ENCODE data around the gene ICAM5. TPM values are rescaled to one million over a fixed set of nuclear protein-coding genes. Genes with fewer than 3 reads are reported as not detected.

ICAM5 gene
- total RNA-seq, 1 donor from 2014 or later = 3.8 TPM

- H3K4me3 Mint-ChIP-seq = peak overlapping the region; percentile 70
- peak overlapping the region; percentile 94 for H3K27ac Mint-ChIP-seq
- intact Hi-C loops (cut with micrococcal nuclease) = loop anchor here (1.0 kb wide), 1 partner anchor 130 kb away; no protein-coding TSS in a partner anchor
- H3K9me3 Mint-ChIP-seq = no peaks in the 10 kb centered on the region
- peaks cover 28% of the 10 kb centered on the region for H3K4me1 Mint-ChIP-seq
- DNase-seq = peak; percentile 97
- H3K27me3 Mint-ChIP-seq = no peaks in the 10 kb centered on the region
- H3K36me3 Mint-ChIP-seq (ENCODE audit: low read depth) = peaks cover 47% of the 10 kb centered on the region
Observed at GRCh38 chr19:10259162-10259905, 30.4 kb upstream of the ICAM5 start.

- Mint-ChIP-seq H3K27ac (peak overlapping the region; percentile 94), H3K36me3 (ENCODE audit: low read depth) (peaks cover 39% of the 10 kb centered on the region), H3K4me1 (peaks cover 24% of the 10 kb centered on the region), H3K27me3 (no peaks in the 10 kb centered on the region), H3K4me3 (peak overlapping the region; percentile 70), H3K9me3 (no peaks in the 10 kb centered on the region)
- intact Hi-C loops (cut with micrococcal nuclease) = loop anchor here (1.0 to 2.0 kb wide), 2 partner anchors 11 to 121 kb away; partner anchors contain the start of genes ICAM1 and TYK2
- DNase-seq = peak; percentile 85
Observed at GRCh38 chr19:10260141-10260584, 29.6 kb upstream of the ICAM5 start.

GRCh38 chr19:10262771-10263170 is 27.0 kb upstream of the ICAM5 start:
- Mint-ChIP-seq H3K4me1 (peaks cover 24% of the 10 kb centered on the region), H3K27ac (no peak overlapping the region), H3K36me3 (ENCODE audit: low read depth) (peaks cover 20% of the 10 kb centered on the region), H3K4me3 (no peak overlapping the region), H3K9me3 (no peaks in the 10 kb centered on the region), H3K27me3 (no peaks in the 10 kb centered on the region)
- DNase-seq = no peak
- intact Hi-C loops (cut with micrococcal nuclease) = no loop called here

GRCh38 chr19:10266706-10267105 is 23.0 kb upstream of the ICAM5 start:
- intact Hi-C loops (cut with micrococcal nuclease) = no loop called here
- Mint-ChIP-seq H3K27me3 (no peaks in the 10 kb centered on the region), H3K36me3 (ENCODE audit: low read depth) (peaks cover 6% of the 10 kb centered on the region), H3K4me1 (peaks cover 12% of the 10 kb centered on the region), H3K4me3 (no peak overlapping the region), H3K9me3 (no peaks in the 10 kb centered on the region), H3K27ac (peak overlapping the region; percentile 26)
- no peak for DNase-seq

- peaks cover 18% of the 10 kb centered on the region for H3K36me3 Mint-ChIP-seq (ENCODE audit: low read depth)
- no peak overlapping the region for H3K27ac Mint-ChIP-seq
- H3K27me3 Mint-ChIP-seq = no peaks in the 10 kb centered on the region
- intact Hi-C loops (cut with micrococcal nuclease) = no loop called here
- DNase-seq = no peak
- no peak overlapping the region for H3K4me3 Mint-ChIP-seq
- no peaks in the 10 kb centered on the region for H3K9me3 Mint-ChIP-seq
- peaks cover 20% of the 10 kb centered on the region for H3K4me1 Mint-ChIP-seq
Observed at GRCh38 chr19:10268071-10268470, 21.7 kb upstream of the ICAM5 start.

GRCh38 chr19:10269333-10270179 is 20.2 kb upstream of the ICAM5 start:
- H3K27me3 Mint-ChIP-seq = no peaks in the 10 kb centered on the region
- H3K4me3 Mint-ChIP-seq = peak overlapping the region; percentile 96
- no peaks in the 10 kb centered on the region for H3K9me3 Mint-ChIP-seq
- H3K4me1 Mint-ChIP-seq = peaks cover 28% of the 10 kb centered on the region
- H3K36me3 Mint-ChIP-seq (ENCODE audit: low read depth) = peaks cover 24% of the 10 kb centered on the region
- peak overlapping the region; percentile 96 for H3K27ac Mint-ChIP-seq
- peak; percentile 97 for DNase-seq
- intact Hi-C loops (cut with micrococcal nuclease) = loop anchor here (1.0 to 5.0 kb wide), 7 partner anchors 17 to 298 kb away; partner anchors contain the start of genes CDKN2D, FDX2, ICAM4 and KRI1

- peak; percentile 95 for DNase-seq
- Mint-ChIP-seq H3K9me3 (no peaks in the 10 kb centered on the region), H3K36me3 (ENCODE audit: low read depth) (peaks cover 30% of the 10 kb centered on the region), H3K4me1 (peaks cover 33% of the 10 kb centered on the region), H3K27ac (peak overlapping the region; percentile 96), H3K27me3 (no peaks in the 10 kb centered on the region), H3K4me3 (peak overlapping the region; percentile 96)
- intact Hi-C loops (cut with micrococcal nuclease) = loop anchor here (1.0 to 5.0 kb wide), 6 partner anchors 16 to 297 kb away; partner anchors contain the start of genes CDKN2D, FDX2, ICAM4 and KRI1
Observed at GRCh38 chr19:10270180-10270615, 19.6 kb upstream of the ICAM5 start.

- intact Hi-C loops (cut with micrococcal nuclease) = loop anchor here (1.0 to 5.0 kb wide), 7 partner anchors 11 to 296 kb away; partner anchors contain the start of genes CDKN2D, FDX2, ICAM4 and KRI1
- peaks cover 33% of the 10 kb centered on the region for H3K4me1 Mint-ChIP-seq
- H3K4me3 Mint-ChIP-seq = peak within 1 kb of the TSS; percentile 96
- H3K9me3 Mint-ChIP-seq = no peaks in the 10 kb centered on the region
- H3K27me3 Mint-ChIP-seq = no peaks in the 10 kb centered on the region
- peak within 1 kb of the TSS; percentile 96 for H3K27ac Mint-ChIP-seq
- peak; percentile 95 for DNase-seq
- peaks cover 33% of the 10 kb centered on the region for H3K36me3 Mint-ChIP-seq (ENCODE audit: low read depth)
Observed at GRCh38 chr19:10270616-10271394, 18.9 kb upstream of the ICAM5 start, which contains the start of gene ICAM1. Gene ICAM1 (plus strand): TSS chr19:10271120. CDS start chr19:10271160, 40 bp downstream.

- Mint-ChIP-seq H3K9me3 (no peaks in the 10 kb centered on the region), H3K4me1 (peaks cover 33% of the 10 kb centered on the region), H3K36me3 (ENCODE audit: low read depth) (peaks cover 33% of the 10 kb centered on the region), H3K4me3 (peak overlapping the region; percentile 96), H3K27me3 (no peaks in the 10 kb centered on the region), H3K27ac (peak overlapping the region; percentile 96)
- peak; percentile 80 for DNase-seq
- intact Hi-C loops (cut with micrococcal nuclease) = loop anchor here (1.0 to 5.0 kb wide), 5 partner anchors 11 to 296 kb away; partner anchors contain the start of genes CDKN2D, FDX2, KRI1 and RAVER1
Observed at GRCh38 chr19:10271543-10272086, 18.1 kb upstream of the ICAM5 start.

- no peak for DNase-seq
- Mint-ChIP-seq H3K36me3 (ENCODE audit: low read depth) (peaks cover 54% of the 10 kb centered on the region), H3K4me1 (peaks cover 42% of the 10 kb centered on the region), H3K4me3 (peak overlapping the region; percentile 69), H3K27ac (peak overlapping the region; percentile 39), H3K27me3 (no peaks in the 10 kb centered on the region), H3K9me3 (no peaks in the 10 kb centered on the region)
- intact Hi-C loops (cut with micrococcal nuclease) = loop anchor here (5.0 kb wide), 2 partner anchors 43 to 293 kb away; partner anchors contain the start of genes CDKN2D, FDX2 and KRI1
Observed at GRCh38 chr19:10274589-10274988, 15.2 kb upstream of the ICAM5 start.

GRCh38 chr19:10277795-10278589 is 11.8 kb upstream of the ICAM5 start:
- DNase-seq = no peak
- Mint-ChIP-seq H3K27ac (no peak overlapping the region), H3K4me3 (peak overlapping the region; percentile 13), H3K9me3 (no peaks in the 10 kb centered on the region), H3K4me1 (peaks cover 33% of the 10 kb centered on the region), H3K27me3 (no peaks in the 10 kb centered on the region), H3K36me3 (ENCODE audit: low read depth) (peaks cover 57% of the 10 kb centered on the region)
- intact Hi-C loops (cut with micrococcal nuclease) = no loop called here

- H3K27me3 Mint-ChIP-seq = no peaks in the 10 kb centered on the region
- no peaks in the 10 kb centered on the region for H3K9me3 Mint-ChIP-seq
- peak overlapping the region; percentile 75 for H3K27ac Mint-ChIP-seq
- intact Hi-C loops (cut with micrococcal nuclease) = no loop called here
- H3K36me3 Mint-ChIP-seq (ENCODE audit: low read depth) = peaks cover 61% of the 10 kb centered on the region
- peaks cover 29% of the 10 kb centered on the region for H3K4me1 Mint-ChIP-seq
- DNase-seq = no peak
- peak overlapping the region; percentile 51 for H3K4me3 Mint-ChIP-seq
Observed at GRCh38 chr19:10278935-10279334, 10.8 kb upstream of the ICAM5 start.
